HG03354 (cell line): ENCODE measurements around the gene BCAS3.

Experiments used
- ATAC-seq: cut with Tn5 transposase; IDR thresholded peaks from one replicate; pipeline ENCODE4 v1.9.1; 2021; ENCODE audit warnings: mild to moderate bottlenecking; ENCODE audit not compliant: unreplicated experiment, poor library complexity, severe bottlenecking

Gene BCAS3

GRCh38 chr17:61371606-61372005 is 694.0 kb downstream of the BCAS3 start:
- ATAC-seq = no peak

GRCh38 chr17:61372436-61372835 is 694.8 kb downstream of the BCAS3 start:
- no peak for ATAC-seq

- no peak for ATAC-seq
Measured at GRCh38 chr17:61376931-61377838, 699.5 kb downstream of the BCAS3 start.

- ATAC-seq = no peak
Measured at GRCh38 chr17:61378658-61379456, 701.2 kb downstream of the BCAS3 start.

- no peak for ATAC-seq
Measured at GRCh38 chr17:61379457-61380216, 702.0 kb downstream of the BCAS3 start.

GRCh38 chr17:61380217-61380835 is 702.7 kb downstream of the BCAS3 start:
- ATAC-seq = no peak

- no peak for ATAC-seq
Measured at GRCh38 chr17:61380836-61381525, 703.3 kb downstream of the BCAS3 start.

GRCh38 chr17:61381537-61381936 is 703.9 kb downstream of the BCAS3 start:
- no peak for ATAC-seq

GRCh38 chr17:61382796-61383688 is 705.4 kb downstream of the BCAS3 start:
- no peak for ATAC-seq

- no peak for ATAC-seq
Measured at GRCh38 chr17:61383689-61384201, 706.1 kb downstream of the BCAS3 start.

GRCh38 chr17:61384354-61384691 is 706.7 kb downstream of the BCAS3 start:
- no peak for ATAC-seq

- ATAC-seq = no peak
Measured at GRCh38 chr17:61384692-61385576, 707.3 kb downstream of the BCAS3 start.

- no peak for ATAC-seq
Measured at GRCh38 chr17:61385577-61386236, 708.1 kb downstream of the BCAS3 start.

GRCh38 chr17:61386251-61386650 is 708.6 kb downstream of the BCAS3 start:
- ATAC-seq = no peak

GRCh38 chr17:61387011-61387410 is 709.4 kb downstream of the BCAS3 start:
- no peak for ATAC-seq

- ATAC-seq = no peak
Measured at GRCh38 chr17:61387511-61388305, 710.1 kb downstream of the BCAS3 start.
